HG03064 (cell line): Measurements from ENCODE around the gene DEK.
"Not testable (repeated sequence)": the region's sequence is repeated elsewhere in the genome, so short reads cannot be mapped to it uniquely, and the experiment has no call there.

Experiments
- ATAC-seq: cut with Tn5 transposase; IDR thresholded peaks from one replicate; pipeline ENCODE4 v1.9.1; 2021; ENCODE audit warnings: low read depth; ENCODE audit not compliant: unreplicated experiment

The DEK gene

DNA sequence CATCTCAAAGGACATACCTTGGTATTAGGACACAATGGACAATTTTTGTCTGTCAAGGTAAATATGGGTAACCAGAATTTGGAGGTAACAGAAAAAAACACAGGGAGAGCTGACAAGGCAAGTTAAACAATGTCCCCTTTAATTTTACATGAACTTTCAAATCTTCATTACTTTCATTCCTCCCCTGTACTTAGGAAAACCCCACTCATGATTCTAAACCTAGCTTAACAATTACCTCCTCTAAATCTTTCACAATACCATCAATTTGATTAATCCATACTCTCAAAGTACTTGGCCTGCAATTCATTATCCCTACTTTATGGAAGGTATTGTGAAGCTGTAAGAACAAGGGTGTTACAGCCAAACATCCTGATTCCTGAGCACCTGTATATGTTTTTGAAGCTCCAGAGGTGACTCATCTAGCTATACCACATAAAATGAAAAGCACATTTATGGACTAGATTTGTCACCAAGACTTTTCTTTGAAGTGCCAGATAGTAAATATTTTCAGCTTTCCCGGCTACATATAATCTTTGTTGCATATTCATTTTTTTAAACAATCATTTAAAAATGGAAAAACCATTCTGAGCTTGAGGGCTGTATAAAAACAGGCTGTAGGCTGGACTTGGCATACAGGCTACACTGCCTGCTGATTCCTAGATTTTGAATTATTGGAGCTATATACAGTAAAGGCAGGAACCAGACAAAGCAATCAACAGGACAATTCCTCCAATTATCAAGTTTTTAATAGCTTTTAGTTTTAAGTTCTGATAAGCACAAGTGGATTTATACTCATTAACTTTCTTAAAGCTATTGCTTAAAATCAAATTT, 22.9 kb downstream of the DEK start:
- no peak for ATAC-seq

DNA sequence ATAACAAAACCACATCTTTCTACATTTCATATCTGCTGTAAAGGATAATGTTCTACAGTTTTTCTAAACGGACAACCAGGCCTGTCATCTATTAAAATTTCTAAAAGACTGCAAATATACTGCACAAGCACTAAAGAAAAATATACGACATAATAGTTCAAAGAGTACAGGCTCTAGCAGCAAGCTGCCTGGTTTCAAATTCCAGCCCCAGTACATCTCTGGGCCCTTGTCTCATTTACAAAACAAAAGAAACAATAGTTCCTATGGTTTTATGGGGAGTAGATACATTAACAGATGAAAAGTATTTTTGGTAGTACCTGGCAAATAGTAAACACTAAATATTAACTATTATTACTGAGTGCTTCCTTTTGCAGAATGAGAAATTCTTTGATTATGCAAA, 24.1 kb downstream of the DEK start:
- no peak for ATAC-seq

DNA sequence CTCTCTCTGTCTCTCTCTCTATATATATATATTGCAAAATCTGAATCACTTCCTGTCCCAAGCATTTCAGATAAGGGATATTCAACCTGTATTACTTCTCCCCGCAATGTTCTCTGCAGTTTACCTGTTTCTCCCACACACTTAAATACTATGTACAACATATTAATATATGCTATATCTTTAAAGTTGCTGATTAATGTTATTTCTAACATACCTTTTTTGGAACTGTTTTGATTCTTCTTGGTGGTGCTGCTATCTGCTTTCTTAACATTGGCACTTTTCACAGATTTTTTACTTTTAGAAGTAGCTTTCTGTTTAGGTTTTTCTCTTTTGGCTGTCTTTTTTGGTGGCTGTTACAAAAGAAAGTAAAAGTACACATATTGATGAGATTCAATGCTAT, 27.2 kb downstream of the DEK start:
- ATAC-seq: no peak

DNA sequence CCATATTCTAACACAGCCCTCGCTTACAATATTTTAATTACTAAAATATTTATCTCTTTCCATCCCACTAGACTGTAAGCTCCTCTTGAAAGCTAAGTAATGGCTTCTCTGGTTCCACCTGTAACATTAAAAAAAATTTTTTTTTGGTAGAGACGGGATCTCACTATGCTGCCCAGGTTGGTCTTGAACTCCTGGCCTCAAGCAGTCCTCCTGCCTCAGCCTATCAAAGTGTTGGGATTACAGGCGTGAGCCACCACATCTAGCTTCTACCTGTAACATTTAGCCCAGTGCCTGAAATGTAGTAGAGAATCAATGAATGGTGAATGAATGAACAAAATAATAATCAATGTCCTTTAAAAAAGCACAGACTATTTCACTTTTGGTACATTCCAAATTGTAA, 28.8 kb downstream of the DEK start:
- no peak for ATAC-seq

DNA sequence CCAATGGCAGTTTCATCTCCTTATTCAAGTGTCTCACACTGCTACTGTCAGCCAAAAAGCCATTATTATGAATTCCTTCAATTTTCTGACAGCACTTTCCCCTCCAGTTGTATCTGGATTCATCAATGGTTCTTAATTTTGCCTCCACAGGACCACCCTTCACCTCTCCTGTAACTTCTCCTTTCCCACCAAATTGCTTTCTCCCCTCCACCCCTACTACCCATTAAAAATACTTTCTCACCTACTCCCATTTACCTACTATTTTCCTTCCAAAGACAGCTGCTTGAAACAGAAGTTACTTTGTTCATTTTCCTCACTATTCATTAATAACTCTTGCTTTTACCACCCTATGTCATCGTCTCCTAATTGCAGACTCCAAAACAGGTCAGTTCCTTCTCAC, 29.8 kb downstream of the DEK start:
- no peak for ATAC-seq

DNA sequence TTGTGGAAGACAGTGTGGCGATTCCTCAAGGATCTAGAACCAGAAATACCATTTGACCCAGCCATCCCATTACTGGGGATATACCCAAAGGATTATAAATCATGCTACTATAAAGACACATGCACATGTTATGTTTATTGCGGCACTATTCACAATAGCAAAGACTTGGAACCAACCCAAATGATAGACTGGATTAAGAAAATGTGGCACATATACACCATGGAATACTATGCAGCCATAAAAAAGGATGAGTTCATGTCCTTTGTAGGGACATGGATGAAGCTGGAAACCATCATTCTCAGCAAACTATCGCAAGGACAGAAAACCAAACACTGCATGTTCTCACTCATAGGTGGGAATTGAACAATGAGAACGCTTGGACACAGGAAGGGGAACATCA, 30.6 kb downstream of the DEK start:
- ATAC-seq: not testable (repeated sequence)

DNA sequence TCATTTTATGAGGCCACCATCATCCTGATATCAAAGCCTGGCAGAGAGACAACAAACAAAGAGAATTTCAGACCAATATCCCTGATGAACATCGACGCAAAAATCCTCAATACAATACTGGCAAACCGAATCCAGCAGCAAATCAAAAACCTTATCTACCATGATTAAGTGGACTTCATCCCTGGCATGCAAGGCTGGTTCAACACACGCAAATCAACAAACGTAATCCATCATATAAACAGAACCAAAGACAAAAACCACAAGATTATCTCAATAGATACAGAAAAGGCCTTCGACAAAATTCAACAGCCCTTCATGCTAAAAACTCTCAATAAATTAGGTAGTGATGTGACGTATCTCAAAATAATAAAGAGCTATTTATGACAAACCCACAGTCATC, 32.5 kb downstream of the DEK start:
- ATAC-seq: not testable (repeated sequence)

DNA sequence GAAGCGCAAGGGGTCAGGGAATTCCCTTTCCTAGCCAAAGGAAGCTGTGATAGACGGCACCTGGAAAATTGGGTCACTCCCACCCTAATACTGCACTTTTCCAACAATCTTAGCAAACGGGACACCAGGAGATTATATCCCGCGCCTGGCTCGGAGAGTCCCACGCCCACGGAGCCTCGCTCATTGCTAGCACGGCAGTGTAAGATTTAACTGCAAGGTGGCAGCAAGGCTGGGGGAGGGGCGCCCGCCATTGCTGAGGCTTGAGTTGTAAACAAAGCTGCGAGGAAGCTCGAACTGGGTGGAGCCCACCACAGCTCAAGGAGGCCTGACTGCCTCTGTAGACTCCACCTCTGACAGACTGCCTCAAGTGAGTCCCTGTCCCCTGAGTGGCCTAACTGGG, 35.7 kb downstream of the DEK start:
- ATAC-seq: not testable (repeated sequence)

DNA sequence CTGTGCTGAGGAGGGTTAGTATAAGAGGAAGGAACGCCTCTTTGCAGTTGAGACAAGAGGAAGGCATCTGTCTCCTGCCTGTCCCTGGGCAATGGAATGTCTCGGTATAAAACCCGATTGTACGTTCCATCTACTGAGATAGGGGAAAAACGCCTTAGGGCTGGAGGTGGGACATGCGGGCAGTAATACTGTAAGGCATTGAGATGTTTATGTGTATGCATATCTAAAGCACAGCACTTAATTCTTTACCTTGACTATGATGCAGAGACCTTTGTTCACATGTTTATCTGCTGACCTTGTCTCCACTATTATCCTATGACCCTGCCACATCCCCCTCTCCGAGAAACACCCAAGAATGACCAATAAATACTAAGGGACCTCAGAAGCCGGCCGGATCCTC, 37.2 kb downstream of the DEK start:
- ATAC-seq: not testable (repeated sequence)

DNA sequence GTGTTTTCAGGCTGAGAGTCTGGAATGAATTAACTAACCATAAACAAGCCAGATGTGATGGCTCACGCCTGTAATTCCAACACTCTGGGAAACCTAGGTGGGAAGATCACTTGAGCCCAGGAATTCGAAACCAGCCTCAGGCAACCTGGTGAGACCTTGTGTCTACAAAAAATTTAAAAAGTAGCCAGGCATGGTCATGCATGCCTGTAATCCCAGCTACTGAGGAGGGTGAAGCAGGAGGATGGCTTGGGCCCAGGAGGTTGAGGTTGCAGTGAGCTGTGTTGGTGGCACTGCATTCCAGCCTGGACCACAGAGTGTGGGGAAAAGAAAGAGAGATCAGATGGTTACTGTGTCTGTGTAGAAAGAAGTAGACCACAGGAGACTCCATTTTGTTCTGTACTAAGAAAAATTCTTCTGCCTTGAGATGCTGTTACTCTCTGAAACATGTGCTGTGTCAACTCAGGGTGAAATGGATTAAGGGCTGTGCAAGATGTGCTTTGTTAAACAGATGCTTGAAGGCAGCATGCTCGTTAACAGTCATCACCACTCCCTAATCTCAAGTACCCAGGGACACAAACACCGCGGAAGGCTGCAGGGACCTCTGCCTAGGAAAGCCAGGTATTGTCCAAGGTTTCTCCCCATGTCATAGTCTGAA, 37.8 kb downstream of the DEK start:
- ATAC-seq: not testable (repeated sequence)

DNA sequence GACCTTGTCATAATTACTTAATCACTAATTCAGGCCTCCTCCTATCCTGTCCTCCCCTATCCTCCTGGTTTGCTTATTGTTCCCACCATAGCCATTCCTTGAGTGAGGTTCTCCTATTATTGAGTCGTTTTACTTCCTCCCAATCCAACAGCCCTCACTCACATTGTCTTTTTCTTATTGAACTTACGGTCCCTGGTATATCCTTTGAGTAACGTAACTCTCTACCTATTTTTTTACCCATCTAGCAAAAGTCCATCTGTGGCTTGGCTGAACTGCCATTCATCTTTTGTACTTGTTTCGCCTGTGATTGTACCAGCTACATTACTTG, 43.1 kb downstream of the DEK start:
- no peak for ATAC-seq

DNA sequence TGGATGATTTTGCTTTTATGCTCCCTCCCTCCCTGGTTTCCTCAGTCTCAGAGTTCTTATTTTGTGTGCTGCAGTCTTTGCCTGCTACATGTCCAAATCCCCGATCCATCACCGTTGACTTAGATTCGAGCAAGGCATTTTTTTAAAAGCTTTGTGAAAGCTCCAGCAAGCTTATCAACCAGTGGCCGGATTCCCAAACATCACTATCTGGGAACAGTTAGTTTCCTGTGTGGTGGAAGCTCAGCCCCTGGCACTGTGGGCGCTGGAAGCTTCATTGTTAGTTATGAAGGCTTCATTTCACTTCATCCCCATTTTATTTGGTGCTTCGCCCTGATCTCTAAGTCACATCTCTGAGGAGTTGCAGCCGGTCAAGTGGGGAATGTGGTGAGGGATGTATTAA, 44.7 kb downstream of the DEK start:
- no peak for ATAC-seq

DNA sequence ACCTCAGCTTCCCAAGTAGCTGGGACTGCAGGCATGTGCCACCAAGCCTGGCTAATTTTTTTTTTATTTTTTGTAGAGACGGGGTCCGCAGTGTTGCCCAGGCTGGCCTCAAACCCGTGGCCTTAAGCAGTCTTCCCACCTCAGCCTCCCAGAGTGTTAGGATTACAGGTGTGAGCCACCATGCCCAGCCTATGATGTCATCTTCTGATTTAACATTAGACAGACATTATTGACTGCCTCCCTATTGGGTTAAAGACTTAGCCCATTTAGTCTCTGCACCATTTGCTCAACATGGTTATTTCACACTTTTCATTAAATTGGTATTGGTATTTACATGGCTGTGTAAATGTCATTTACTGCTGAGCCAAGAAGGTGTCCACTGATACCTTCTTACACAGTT, 46.1 kb downstream of the DEK start:
- no peak for ATAC-seq

DNA sequence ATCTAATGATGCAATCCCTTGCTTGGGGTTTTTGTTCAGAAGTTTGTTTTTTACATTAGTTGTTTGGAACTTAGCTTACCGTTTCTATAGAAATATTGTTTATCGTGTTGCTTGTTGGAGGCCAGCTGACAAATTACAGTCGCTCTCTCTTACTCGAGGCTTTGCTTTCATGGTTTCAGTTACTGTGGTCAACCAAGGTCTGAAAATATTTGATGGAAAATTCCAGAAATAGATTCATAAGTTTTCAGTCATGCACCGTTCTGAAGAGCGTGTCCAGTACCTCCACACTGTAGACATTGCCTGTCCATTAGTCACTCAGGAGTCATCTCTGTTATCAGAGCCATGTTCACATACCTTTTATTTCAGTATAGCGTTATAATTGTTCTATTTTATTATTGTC, 47.9 kb downstream of the DEK start:
- no peak for ATAC-seq

DNA sequence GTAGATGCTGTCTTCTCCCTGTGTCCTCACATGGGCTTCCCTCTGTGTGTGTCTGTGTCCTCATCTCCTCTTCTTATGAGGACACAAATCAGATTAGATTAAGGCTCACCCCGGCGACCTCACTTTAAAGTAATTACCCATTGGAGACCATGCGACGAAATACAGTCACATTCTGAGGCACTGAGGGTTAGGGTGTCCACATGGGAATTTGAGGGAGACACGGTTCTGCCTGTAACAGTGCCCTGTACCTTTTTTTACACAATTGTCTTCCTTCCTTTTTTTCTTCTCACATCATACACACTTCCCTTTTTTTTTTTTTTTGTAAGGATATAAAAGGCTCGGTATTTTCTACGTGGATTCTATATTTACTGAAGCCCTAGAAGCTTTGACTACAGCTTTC, 48.9 kb downstream of the DEK start:
- ATAC-seq: no peak

DNA sequence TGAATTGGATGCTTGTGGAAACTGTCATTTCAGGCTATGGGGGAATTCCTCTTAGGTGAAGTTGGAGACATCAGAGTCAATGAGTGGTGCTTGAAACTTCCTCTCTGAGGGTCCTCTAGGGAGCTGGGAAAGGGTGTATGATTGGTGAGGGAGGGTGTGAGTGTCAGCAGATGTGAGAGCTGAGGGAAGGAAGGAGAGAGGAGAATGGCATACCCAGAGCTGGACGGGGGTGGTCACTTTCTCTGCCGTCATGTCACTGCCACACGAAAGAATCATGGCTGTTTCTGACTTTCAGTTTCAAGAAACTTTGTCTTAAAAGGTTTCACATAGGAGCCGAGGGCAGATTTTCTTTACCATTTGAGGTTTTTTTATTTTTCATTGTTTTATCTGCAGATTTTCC, 50.3 kb downstream of the DEK start:
- ATAC-seq: peak; percentile 31

DNA sequence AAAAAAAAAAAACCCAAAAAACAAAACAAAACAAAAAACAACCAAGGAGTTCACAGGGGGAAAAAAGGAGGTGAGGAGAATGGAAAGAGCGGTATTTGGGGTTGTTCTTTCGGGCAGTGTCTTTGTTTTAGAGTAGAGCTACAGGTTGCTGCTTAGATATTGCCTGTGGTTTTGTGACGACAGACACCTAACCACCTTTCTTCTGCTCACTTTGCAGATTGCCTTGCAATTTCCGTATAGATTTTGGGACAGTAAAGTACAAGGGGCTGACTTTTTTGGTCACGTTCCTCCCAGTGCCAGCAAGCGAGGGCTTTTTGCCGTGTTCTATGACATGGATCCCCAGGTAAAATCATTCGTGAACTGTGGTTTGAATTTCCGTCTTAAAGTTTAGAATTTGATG, 50.9 kb downstream of the DEK start:
- ATAC-seq: no peak

DNA sequence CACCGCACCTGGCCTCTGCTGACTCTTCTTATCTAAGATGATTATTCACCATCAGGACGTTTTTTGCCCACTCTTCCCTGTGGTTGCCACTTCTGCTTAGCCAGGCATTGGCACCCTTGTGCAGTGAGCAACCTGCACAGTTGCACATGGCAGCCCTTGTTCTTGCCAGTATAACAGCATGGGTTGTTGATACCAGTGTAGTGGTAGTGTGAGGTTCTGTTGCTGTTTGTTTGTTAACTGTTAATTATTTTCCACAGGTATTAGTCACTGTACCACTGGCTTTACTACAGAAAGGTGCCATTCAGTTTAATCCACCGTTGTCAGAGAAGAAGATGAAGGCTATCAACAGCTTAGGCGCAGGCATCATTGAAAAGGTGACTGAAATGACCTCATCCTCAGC, 52.1 kb downstream of the DEK start:
- ATAC-seq: no peak

DNA sequence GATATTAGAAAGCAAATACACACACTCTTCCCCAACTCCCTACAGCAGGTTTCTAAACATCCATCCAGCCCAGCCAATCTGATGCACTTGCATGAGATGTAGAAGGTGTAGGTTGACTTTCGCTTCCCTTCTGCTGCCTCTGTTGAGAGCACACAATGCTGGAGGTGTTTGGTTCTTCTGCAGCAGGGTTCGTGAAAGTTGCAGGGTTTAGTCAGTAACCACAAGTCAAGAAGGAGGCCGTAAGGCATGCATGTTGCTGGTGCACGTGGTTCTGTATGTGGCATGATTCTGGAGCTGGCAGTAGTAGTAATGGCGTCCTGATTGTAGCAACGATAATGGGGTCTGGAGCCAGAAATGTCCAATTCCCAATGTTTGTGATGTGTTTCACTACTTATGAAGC, 53.0 kb downstream of the DEK start:
- peak; percentile 96 for ATAC-seq

DNA sequence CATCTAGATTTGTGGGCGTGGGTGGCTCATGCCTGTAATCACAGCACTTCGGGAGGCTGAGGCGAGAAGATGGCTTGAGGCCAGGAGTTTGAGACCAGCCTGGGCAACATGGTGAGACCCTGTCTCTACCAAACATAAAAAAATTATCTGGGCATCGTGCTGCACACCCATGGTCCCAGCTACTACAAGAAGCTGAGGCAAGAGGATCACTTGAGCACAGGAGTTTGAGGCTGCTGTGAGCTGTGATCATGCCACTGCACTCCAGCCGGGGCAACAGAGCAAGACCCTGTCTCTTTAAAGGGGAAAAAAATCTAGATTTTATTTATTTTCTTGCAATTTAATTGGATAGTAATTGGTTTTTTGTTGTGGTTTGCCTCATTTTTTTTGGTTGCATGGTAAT, 53.6 kb downstream of the DEK start:
- no peak for ATAC-seq

DNA sequence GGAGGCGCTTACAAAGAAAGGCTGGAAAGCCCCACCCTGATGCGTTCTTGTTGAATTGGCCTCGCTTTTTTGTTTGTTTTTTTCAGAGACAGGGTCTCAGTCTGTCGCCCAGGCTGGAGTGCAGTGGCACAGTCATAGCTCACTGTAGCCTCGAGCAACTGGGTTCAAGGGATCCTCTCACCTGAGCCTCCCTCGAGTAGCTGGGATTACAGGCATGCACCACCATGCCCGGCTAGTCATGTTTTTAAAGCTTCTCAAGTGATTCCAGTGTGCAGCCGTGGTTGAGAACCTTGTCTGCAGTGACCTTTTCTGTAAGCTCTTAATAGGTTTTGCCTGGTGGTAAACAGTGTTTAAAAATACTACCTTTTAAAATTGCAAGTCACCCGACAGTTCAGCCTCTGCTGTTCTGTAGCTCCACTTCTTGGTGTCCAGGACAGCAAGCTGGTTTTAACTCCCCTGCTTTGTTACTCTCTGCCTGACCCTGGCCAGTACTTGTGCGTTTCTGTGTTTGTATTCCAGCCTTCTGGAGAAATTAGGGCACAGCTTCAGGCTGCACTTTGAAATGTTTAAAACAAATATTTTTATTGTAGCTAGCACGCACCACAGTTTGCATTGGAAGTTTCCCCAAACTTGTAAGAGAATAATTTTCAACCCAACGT, 54.7 kb downstream of the DEK start:
- ATAC-seq: no peak

DNA sequence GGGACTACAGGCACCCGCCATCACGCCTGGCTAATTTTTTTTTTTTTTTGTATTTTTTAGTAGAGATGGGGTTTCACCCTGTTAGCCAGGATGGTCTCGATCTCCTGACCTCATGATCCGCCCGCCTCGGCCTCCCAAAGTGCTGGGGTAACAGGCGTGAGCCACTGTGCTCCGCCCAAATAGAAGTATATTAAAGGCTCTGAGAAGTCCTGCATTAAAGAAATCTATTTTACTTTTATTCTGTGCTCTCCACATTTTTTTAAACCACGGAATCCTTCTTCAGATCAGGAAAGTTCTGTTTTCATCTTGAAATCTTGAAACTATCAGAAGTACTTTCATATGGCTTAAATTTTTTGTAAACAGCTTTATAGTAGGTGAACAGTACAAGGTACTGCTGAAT, 55.6 kb downstream of the DEK start:
- ATAC-seq: not testable (repeated sequence)
